B cell (primary cell): ENCODE measurements around the gene POLL. TPM values are rescaled to one million over a fixed set of nuclear protein-coding genes. Genes with fewer than 3 reads are reported as not detected.

ENCODE experiments used
- ATAC-seq: fragments of 200-7000 bp; cut with Tn5 transposase; one replicate; pipeline ENCODE4 v1.10.0; 2021; ENCODE audit warnings: low read depth, mild to moderate bottlenecking, moderate number of reproducible peaks, moderate library complexity
- CTCF ChIA-PET: fragments of 350-600 bp; sonication (Branson Sonifier 250); formaldehyde crosslinking; loops from one replicate; lab custom pipeline; 2021; ENCODE audit warnings: antibody characterized with exemption, inconsistent platforms; lab: Charles Lee
- POLR2A ChIA-PET: fragments of 350-600 bp; sonication (Branson Sonifier 250); formaldehyde crosslinking; loops from one replicate; lab custom pipeline; 2021; ENCODE audit warnings: antibody characterized with exemption; lab: Charles Lee
- DNase-seq: peaks from one replicate; pipeline ENCODE4 v3.0.0; 2013
- H2AFZ ChIP-seq: 2 replicates; pipeline ENCODE4 v1.6.1; 2012; ENCODE audit warnings: mild to moderate bottlenecking, low read depth, low read length; ENCODE audit not compliant: insufficient read depth, poor library complexity, severe bottlenecking
- H3K27ac ChIP-seq, 2 donors: 1 replicate in 1 of 2; 2 replicates in 1 of 2; pipeline ENCODE4 v1.5.1; 2012 to 2013; ENCODE audit warnings: low read length in 2 of 2, mild to moderate bottlenecking in 2 of 2, moderate library complexity in 1 of 2
- H3K27me3 ChIP-seq, 4 experiments: fragments of 200-600 bp in 1 of 4; sonication (generic) in 1 of 4; replicated peaks in 1 of 4; 1 replicate in 2 of 4; 2 replicates in 2 of 4; pipeline versions ENCODE4 v1.6.1 to v1.7.0; 2013 to 2016; ENCODE audit warnings: low read length in 3 of 4, mild to moderate bottlenecking in 2 of 4, mixed read lengths in 1 of 4, moderate library complexity in 1 of 4; ENCODE audit not compliant: insufficient read depth in 4 of 4, control insufficient read depth in 3 of 4; ENCODE audit errors: control extremely low read depth in 1 of 4
- H3K36me3 ChIP-seq, 2 experiments: replicated peaks in 1 of 2; 1 replicate in 1 of 2; 2 replicates in 1 of 2; pipeline versions ENCODE4 v1.6.1 to v1.7.1; 2013; ENCODE audit warnings: low read length in 1 of 2; ENCODE audit not compliant: insufficient read depth in 2 of 2, control insufficient read depth in 1 of 2; ENCODE audit errors: control extremely low read depth in 1 of 2, extremely low read depth in 1 of 2
- H3K4me1 ChIP-seq, 2 donors: fragments of 200-600 bp in 1 of 2; sonication (generic) in 1 of 2; 1 replicate in 1 of 2; 2 replicates in 1 of 2; pipeline versions ENCODE4 v1.5.1 to v1.6.1; 2013 to 2017; ENCODE audit warnings: low read length in 2 of 2; ENCODE audit not compliant: control insufficient read depth in 2 of 2, insufficient read depth in 2 of 2
- H3K4me2 ChIP-seq: replicated peaks from 2 replicates; pipeline ENCODE3; 2012; ENCODE audit warnings: mild to moderate bottlenecking, low read depth, low read length; ENCODE audit not compliant: poor library complexity, severe bottlenecking
- H3K4me3 ChIP-seq, 5 experiments: fragments of 200-600 bp in 1 of 5; sonication (generic) in 1 of 5; 1 replicate in 3 of 5; 2 replicates in 2 of 5; pipeline versions ENCODE4 v1.5.1 to v1.7.0; 2011 to 2016; ENCODE audit warnings: low read length in 4 of 5, mild to moderate bottlenecking in 4 of 5, low read depth in 2 of 5, control low read depth in 1 of 5, moderate library complexity in 1 of 5; ENCODE audit not compliant: insufficient read depth in 1 of 5; ENCODE audit errors: control extremely low read depth in 1 of 5, extremely low read depth in 1 of 5
- H3K79me2 ChIP-seq: fragments of 200-600 bp; sonication (generic); one replicate; pipeline ENCODE4 v1.6.0; 2016; ENCODE audit warnings: low read length; ENCODE audit not compliant: control insufficient read depth, insufficient read depth
- H3K9ac ChIP-seq: fragments of 200-600 bp; sonication (generic); 2 replicates; pipeline ENCODE4 v1.6.1; 2017; ENCODE audit warnings: mild to moderate bottlenecking, low read length, moderate library complexity
- H3K9me3 ChIP-seq, 3 donors: one replicate each; pipeline versions ENCODE4 v1.6.1 to v1.7.1; 2013; ENCODE audit warnings: low read length in 2 of 3; ENCODE audit not compliant: control insufficient read depth in 2 of 3, insufficient read depth in 1 of 3; ENCODE audit errors: control extremely low read depth in 1 of 3
- H4K20me1 ChIP-seq: 2 replicates; pipeline ENCODE4 v1.6.0; 2012; ENCODE audit warnings: mild to moderate bottlenecking, low read length; ENCODE audit not compliant: insufficient read depth, control insufficient read depth, poor library complexity, severe bottlenecking
- H3K27ac Mint-ChIP-seq: one replicate; pipeline ENCODE4 v1.8.0; 2021; ENCODE audit warnings: mixed read lengths
- H3K27me3 Mint-ChIP-seq: one replicate; pipeline ENCODE4 v1.8.0; 2021; ENCODE audit warnings: mixed read lengths
- H3K4me1 Mint-ChIP-seq: one replicate; pipeline ENCODE4 v1.8.0; 2021; ENCODE audit warnings: mixed read lengths
- H3K4me3 Mint-ChIP-seq: one replicate; pipeline ENCODE4 v1.8.0; 2021; ENCODE audit warnings: mixed read lengths
- H3K9me3 Mint-ChIP-seq: one replicate; pipeline ENCODE4 v1.8.0; 2022; ENCODE audit warnings: mixed read lengths; ENCODE audit not compliant: insufficient read depth
- EZH2 ChIP-seq: IDR thresholded peaks from 2 replicates; pipeline ENCODE4 v1.6.1; 2012; ENCODE audit warnings: borderline replicate concordance, low read depth, mild to moderate bottlenecking, moderate library complexity, low read length; ENCODE audit not compliant: insufficient read depth, poor library complexity, severe bottlenecking
- WGBS: methylation state at CpG from one replicate; pipeline ENCODE4 v1.1.5; 2013; ENCODE audit warnings: missing lambda C conversion rate; ENCODE audit not compliant: insufficient coverage; 5-methylcytosine and 5-hydroxymethylcytosine counted together
- intact Hi-C: fragments of 100-400 bp; cut with micrococcal nuclease; formaldehyde crosslinking; loops from one replicate; pipeline ENCODE4 v1.10.0; 2022
- polyA plus RNA-seq: library from polyadenylated mRNA; depleted of rRNA; stranded (reverse); fragments of >200 nt; gene quantifications from 2 replicates; pipeline ENCODE4 v1.2.3, GENCODE V29; 2012
- total RNA-seq, 2 donors: library from RNA; stranded (reverse); fragments of 120-200 nt in 1 of 2; gene quantifications; 1 replicate in 1 of 2; 2 replicates in 1 of 2; pipeline versions ENCODE4 v1.2.3 to v1.2.4, GENCODE V29; 2013 to 2022
- TF ChIP-seq, protein P1 (sequence below): fragments of 200-600 bp; IDR thresholded peaks from one replicate; pipeline ENCODE4 v1.8.0; 2022; ENCODE audit warnings: antibody characterized with exemption, mild to moderate bottlenecking

POLL gene
- total and polyA plus RNA-seq, 2 donors (not counting 1 experiment from before 2014, with no cell fraction given), result 46.0 to 46.7 TPM

DNA sequence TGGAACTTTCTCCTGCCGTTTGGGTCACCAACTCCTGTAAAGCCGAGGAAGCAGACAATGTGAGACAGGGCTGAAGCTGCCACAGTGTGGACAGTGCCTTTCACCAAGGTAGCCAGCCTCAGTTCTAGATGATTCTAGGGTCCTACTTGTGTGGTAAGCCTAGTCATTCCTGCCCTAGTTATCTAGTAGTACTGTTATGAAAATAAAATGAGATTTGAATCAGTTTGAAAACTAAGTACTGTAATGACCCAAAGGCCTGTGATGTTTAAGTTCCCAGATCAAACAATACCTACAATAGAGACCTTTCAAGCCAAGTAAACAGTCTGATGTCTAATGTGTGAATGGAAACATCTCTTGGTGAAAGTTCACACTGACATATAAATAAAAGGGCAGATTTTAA, 37.1 kb downstream of the POLL start:
- H3K27me3 Mint-ChIP-seq, result no peaks in the 10 kb centered on the region
- no peak overlapping the region for H3K27ac ChIP-seq
- H3K9ac ChIP-seq, result no peak overlapping the region
- H3K27ac Mint-ChIP-seq, result no peak overlapping the region
- H3K4me3 ChIP-seq, result no peak overlapping the region
- peaks cover 3 to 8% of the 10 kb centered on the region in 2 experiments for H3K36me3 ChIP-seq
- POLR2A ChIA-PET, result no interaction called here
- no peak for ATAC-seq
- no peaks in the 10 kb centered on the region for H3K79me2 ChIP-seq
- H3K27me3 ChIP-seq, result no peaks in the 10 kb centered on the region
- H3K9me3 ChIP-seq, result no peaks in the 10 kb centered on the region
- H3K9me3 Mint-ChIP-seq, result no peaks in the 10 kb centered on the region
- WGBS, result 100% methylated on average over 2 of the region's 2 CpGs
- H3K4me3 Mint-ChIP-seq, result no peak overlapping the region
- CTCF ChIA-PET, result no interaction called here
- H3K4me2 ChIP-seq, result no peak overlapping the region
- no peak for DNase-seq
- H3K4me1 ChIP-seq, result no peaks in the 10 kb centered on the region
- H2AFZ ChIP-seq, result no peak overlapping the region
- no peaks in the 10 kb centered on the region for H4K20me1 ChIP-seq
- H3K4me1 Mint-ChIP-seq, result no peaks in the 10 kb centered on the region
- intact Hi-C loops, result no loop called here
- TF ChIP-seq, protein P1, sequence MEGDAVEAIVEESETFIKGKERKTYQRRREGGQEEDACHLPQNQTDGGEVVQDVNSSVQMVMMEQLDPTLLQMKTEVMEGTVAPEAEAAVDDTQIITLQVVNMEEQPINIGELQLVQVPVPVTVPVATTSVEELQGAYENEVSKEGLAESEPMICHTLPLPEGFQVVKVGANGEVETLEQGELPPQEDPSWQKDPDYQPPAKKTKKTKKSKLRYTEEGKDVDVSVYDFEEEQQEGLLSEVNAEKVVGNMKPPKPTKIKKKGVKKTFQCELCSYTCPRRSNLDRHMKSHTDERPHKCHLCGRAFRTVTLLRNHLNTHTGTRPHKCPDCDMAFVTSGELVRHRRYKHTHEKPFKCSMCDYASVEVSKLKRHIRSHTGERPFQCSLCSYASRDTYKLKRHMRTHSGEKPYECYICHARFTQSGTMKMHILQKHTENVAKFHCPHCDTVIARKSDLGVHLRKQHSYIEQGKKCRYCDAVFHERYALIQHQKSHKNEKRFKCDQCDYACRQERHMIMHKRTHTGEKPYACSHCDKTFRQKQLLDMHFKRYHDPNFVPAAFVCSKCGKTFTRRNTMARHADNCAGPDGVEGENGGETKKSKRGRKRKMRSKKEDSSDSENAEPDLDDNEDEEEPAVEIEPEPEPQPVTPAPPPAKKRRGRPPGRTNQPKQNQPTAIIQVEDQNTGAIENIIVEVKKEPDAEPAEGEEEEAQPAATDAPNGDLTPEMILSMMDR, result no peak
- TF ChIP-seq EZH2, result no peak

DNA sequence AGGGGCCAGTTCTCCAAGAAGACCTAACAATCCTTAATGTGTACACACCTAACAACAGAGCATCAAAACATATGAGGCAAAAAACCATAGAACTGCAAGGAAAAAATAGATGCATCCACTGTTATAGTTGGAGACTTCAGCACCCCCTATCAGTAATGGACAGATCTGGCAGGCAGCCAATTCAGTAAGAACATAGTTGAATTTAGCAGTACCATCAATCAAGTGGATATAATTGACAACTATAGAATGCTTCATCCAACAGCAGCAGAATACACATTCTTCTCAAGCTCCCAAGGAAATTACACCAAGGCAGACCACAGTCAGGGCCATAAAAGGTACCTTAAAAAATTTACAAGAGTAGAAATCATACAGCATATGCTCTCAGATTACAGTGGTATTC, 42.2 kb downstream of the POLL start:
- no peaks in the 10 kb centered on the region for H3K9me3 ChIP-seq
- ATAC-seq (no peak), DNase-seq (no peak)
- peaks cover 2% of the 10 kb centered on the region in 2 experiments for H3K36me3 ChIP-seq
- no peaks in the 10 kb centered on the region for H3K27me3 ChIP-seq
- H3K9ac ChIP-seq, result no peak overlapping the region
- H3K4me1 ChIP-seq, result no peaks in the 10 kb centered on the region
- H3K4me1 Mint-ChIP-seq, result no peaks in the 10 kb centered on the region
- H3K4me3 ChIP-seq, result no peak overlapping the region
- no peak overlapping the region for H3K27ac Mint-ChIP-seq
- H3K27me3 Mint-ChIP-seq, result no peaks in the 10 kb centered on the region
- H4K20me1 ChIP-seq, result no peaks in the 10 kb centered on the region
- intact Hi-C loops, result no loop called here
- TF ChIP-seq EZH2, result no peak
- TF ChIP-seq, protein P1, result no peak
- no peak overlapping the region for H3K4me3 Mint-ChIP-seq
- no peak overlapping the region for H3K4me2 ChIP-seq
- POLR2A ChIA-PET, result no interaction called here
- no peak overlapping the region for H3K27ac ChIP-seq
- H2AFZ ChIP-seq, result no peak overlapping the region
- H3K9me3 Mint-ChIP-seq, result no peaks in the 10 kb centered on the region
- no peaks in the 10 kb centered on the region for H3K79me2 ChIP-seq
- CTCF ChIA-PET, result interaction anchor here (0.8 to 1.0 kb wide), 3 partner anchors 8 to 24 kb away, joined by 3 to 4 read pairs (median 3); no protein-coding TSS in a partner anchor
